ENCODE measurements around the gene TENT4A.
A peak's percentile ranks its signal among the peaks of the same experiment; 100 is the strongest.

TENT4A gene

DNA sequence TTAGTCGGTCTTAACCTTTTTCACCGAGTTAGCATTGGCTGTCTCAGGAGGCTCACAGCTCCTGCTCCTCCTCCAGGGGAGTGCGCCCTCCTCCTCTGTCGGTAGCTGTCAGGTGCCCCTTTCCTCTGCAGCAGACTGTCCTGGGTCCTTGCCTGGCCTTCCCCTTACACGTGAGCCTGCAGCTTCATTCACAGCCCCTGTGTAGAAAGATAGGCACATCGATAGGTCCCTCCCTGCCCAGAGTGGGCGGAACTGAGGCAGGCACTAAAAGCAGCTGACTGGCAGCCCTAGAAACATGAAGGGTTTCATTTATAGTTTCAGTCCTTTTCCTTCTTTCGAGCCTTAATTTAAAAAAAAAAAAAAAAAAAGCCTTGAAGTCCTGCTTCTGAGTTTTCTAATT, 17.2 kb downstream of the TENT4A start:
- Histone ChIP-seq H2BK120ac (ENCODE audit: low read depth, low read length) (no peak overlapping the region), H3K36me3 (ENCODE audit: control insufficient read depth in 1 of 2, insufficient read depth in 2 of 2, low read depth in 1 of 2, low read length in 2 of 2) (peaks cover 8 to 9% of the 10 kb centered on the region in 2 experiments), H2BK15ac (ENCODE audit: low read depth, poor library complexity, severe bottlenecking) (no peak overlapping the region), H3K4me1 (ENCODE audit: control insufficient read depth, insufficient read depth, low read depth, low read length) (peaks cover 54% of the 10 kb centered on the region), H4K8ac (ENCODE audit: low read length) (no peak overlapping the region), H3K14ac (ENCODE audit: low read length in 2 of 2) (no peak overlapping the region), H2AK5ac (ENCODE audit: low read length, severe bottlenecking) (no peak overlapping the region), H3K4me2 (ENCODE audit: low read length, poor library complexity, severe bottlenecking) (no peak overlapping the region), H2AFZ (ENCODE audit: low read depth, low read length) (no peak overlapping the region), H3K9me3 (ENCODE audit: control insufficient read depth, low read length) (no peaks in the 10 kb centered on the region), H3K27ac (ENCODE audit: low read length, poor library complexity, severe bottlenecking) (no peak overlapping the region), H3K18ac (ENCODE audit: low read depth in 1 of 2, low read length in 2 of 2) (peak overlapping the region in 1 of 2 experiments; percentile 24), H3K4me3 (ENCODE audit: insufficient read depth in 1 of 2, low read depth in 1 of 2, low read length in 2 of 2) (no peak overlapping the region), H3K23ac (ENCODE audit: low read length in 2 of 2) (no peak overlapping the region), H4K91ac (ENCODE audit: low read length) (peak overlapping the region; percentile 41), H3K9ac (ENCODE audit: low read length) (peak overlapping the region; percentile 36), H3K27me3 (ENCODE audit: control insufficient read depth in 1 of 2, insufficient read depth in 1 of 2, low read length in 2 of 2) (no peaks in the 10 kb centered on the region), H3K79me1 (replicated peaks; ENCODE audit: low read length, poor library complexity, severe bottlenecking) (peaks cover 16% of the 10 kb centered on the region), H3K4ac (ENCODE audit: low read depth in 1 of 2, low read length in 2 of 2) (no peak overlapping the region), H2BK5ac (ENCODE audit: low read depth, low read length, poor library complexity, severe bottlenecking) (no peak overlapping the region), H2BK12ac (ENCODE audit: low read length in 2 of 2) (no peak overlapping the region)
- WGBS: 76% methylated on average over 7 of the region's 8 CpGs
- DNase-seq: no peak

DNA sequence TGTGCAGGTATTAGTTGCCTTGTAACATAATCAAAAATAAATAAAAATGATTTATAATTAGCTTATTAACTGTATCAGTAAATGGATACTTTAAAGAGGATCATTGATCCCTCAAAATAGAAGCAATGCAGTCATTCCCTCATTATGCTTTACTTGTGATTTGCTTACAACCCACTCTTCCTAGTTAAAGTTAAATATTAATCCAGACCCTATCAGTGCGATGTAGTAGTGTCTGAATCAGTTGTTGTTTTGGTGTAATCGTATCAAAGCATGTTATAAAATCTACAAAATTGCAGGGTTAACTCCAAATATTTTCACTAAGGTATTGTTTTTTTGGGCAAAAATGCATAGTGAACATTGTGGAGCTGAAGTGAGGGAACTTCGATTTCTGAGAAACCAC, 17.6 kb downstream of the TENT4A start:
- DNase-seq: no peak
- no peak overlapping the region for H2BK120ac ChIP-seq (ENCODE audit: low read depth, low read length)
- H3K18ac ChIP-seq (ENCODE audit: low read depth in 1 of 2, low read length in 2 of 2): no peak overlapping the region
- no peak overlapping the region for H3K27ac ChIP-seq (ENCODE audit: low read length, poor library complexity, severe bottlenecking)
- no peaks in the 10 kb centered on the region for H3K9me3 ChIP-seq (ENCODE audit: control insufficient read depth, low read length)
- no peak overlapping the region for H3K14ac ChIP-seq (ENCODE audit: low read length in 2 of 2)
- no peak overlapping the region for H2BK12ac ChIP-seq (ENCODE audit: low read length in 2 of 2)
- no peak overlapping the region for H3K4ac ChIP-seq (ENCODE audit: low read depth in 1 of 2, low read length in 2 of 2)
- peaks cover 54% of the 10 kb centered on the region for H3K4me1 ChIP-seq (ENCODE audit: control insufficient read depth, insufficient read depth, low read depth, low read length)
- H3K4me2 ChIP-seq (ENCODE audit: low read length, poor library complexity, severe bottlenecking): no peak overlapping the region
- peaks cover 16% of the 10 kb centered on the region for H3K79me1 ChIP-seq (replicated peaks; ENCODE audit: low read length, poor library complexity, severe bottlenecking)
- H3K36me3 ChIP-seq (ENCODE audit: control insufficient read depth in 1 of 2, insufficient read depth in 2 of 2, low read depth in 1 of 2, low read length in 2 of 2): peaks cover 5 to 9% of the 10 kb centered on the region in 2 experiments
- H2AK5ac ChIP-seq (ENCODE audit: low read length, severe bottlenecking): no peak overlapping the region
- H4K8ac ChIP-seq (ENCODE audit: low read length): no peak overlapping the region
- no peak overlapping the region for H2BK5ac ChIP-seq (ENCODE audit: low read depth, low read length, poor library complexity, severe bottlenecking)
- WGBS: 98% methylated on average over 1 of the region's 3 CpGs
- peak overlapping the region; percentile 36 for H3K9ac ChIP-seq (ENCODE audit: low read length)
- H2BK15ac ChIP-seq (ENCODE audit: low read depth, poor library complexity, severe bottlenecking): no peak overlapping the region
- H4K91ac ChIP-seq (ENCODE audit: low read length): no peak overlapping the region
- no peaks in the 10 kb centered on the region for H3K27me3 ChIP-seq (ENCODE audit: control insufficient read depth in 1 of 2, insufficient read depth in 1 of 2, low read length in 2 of 2)
- no peak overlapping the region for H2AFZ ChIP-seq (ENCODE audit: low read depth, low read length)
- no peak overlapping the region for H3K4me3 ChIP-seq (ENCODE audit: insufficient read depth in 1 of 2, low read depth in 1 of 2, low read length in 2 of 2)
- H3K23ac ChIP-seq (ENCODE audit: low read length in 2 of 2): no peak overlapping the region

DNA sequence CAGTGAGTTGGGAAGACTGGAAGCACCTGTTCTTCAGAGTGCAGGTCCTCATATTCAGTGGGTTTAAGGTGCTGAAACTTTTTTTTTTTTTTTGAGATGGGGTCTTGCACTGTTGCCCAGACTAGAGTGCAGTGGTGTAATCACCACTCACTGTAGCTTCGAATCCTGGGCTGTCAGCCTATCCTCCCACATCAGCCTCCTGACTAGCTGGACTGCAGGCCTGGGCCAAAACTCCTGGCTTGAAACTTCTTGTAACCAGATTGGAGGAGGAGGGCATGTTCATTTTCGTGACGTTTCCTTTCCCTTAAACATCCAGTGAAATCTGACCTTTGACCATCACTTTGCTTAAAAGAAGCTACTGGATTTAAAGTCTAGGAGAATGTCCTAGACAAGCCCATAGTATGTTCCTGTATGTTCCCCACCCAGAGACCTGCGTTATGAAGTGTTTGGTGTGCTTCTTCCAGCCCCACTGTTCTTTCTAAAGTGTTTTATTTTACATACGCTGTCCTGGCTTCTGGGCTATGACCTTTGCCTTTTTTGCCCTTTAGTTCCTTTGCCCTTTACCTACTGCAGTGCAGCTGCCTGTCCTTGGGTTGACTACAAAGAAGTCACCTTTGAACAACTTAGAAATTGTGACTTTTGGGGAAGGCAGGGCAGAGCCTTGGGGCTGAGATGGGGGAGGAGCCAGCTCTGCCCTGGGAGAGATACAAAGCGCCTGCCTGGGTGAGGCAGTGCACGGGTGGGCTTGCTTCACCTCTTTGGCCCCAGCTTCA, 18.4 kb downstream of the TENT4A start:
- peak overlapping the region; percentile 59 for H2AK5ac ChIP-seq (ENCODE audit: low read length, severe bottlenecking)
- no peak overlapping the region for H3K14ac ChIP-seq (ENCODE audit: low read length in 2 of 2)
- peak overlapping the region; percentile 85 for H3K9ac ChIP-seq (ENCODE audit: low read length)
- peak overlapping the region in 1 of 2 experiments; percentile 59 for H3K18ac ChIP-seq (ENCODE audit: low read depth in 1 of 2, low read length in 2 of 2)
- H2BK15ac ChIP-seq (ENCODE audit: low read depth, poor library complexity, severe bottlenecking): no peak overlapping the region
- no peak overlapping the region for H2AFZ ChIP-seq (ENCODE audit: low read depth, low read length)
- no peak overlapping the region for H3K4me2 ChIP-seq (ENCODE audit: low read length, poor library complexity, severe bottlenecking)
- H3K79me1 ChIP-seq (replicated peaks; ENCODE audit: low read length, poor library complexity, severe bottlenecking): peaks cover 12% of the 10 kb centered on the region
- 84% methylated on average over 5 of the region's 7 CpGs for WGBS
- H4K8ac ChIP-seq (ENCODE audit: low read length): peak overlapping the region; percentile 33
- H2BK120ac ChIP-seq (ENCODE audit: low read depth, low read length): no peak overlapping the region
- H3K4me3 ChIP-seq (ENCODE audit: insufficient read depth in 1 of 2, low read depth in 1 of 2, low read length in 2 of 2): peak overlapping the region in 1 of 2 experiments; percentile 68
- peaks cover 52% of the 10 kb centered on the region for H3K4me1 ChIP-seq (ENCODE audit: control insufficient read depth, insufficient read depth, low read depth, low read length)
- H3K23ac ChIP-seq (ENCODE audit: low read length in 2 of 2): no peak overlapping the region
- H3K27me3 ChIP-seq (ENCODE audit: control insufficient read depth in 1 of 2, insufficient read depth in 1 of 2, low read length in 2 of 2): no peaks in the 10 kb centered on the region
- DNase-seq: peak; percentile 41
- H2BK5ac ChIP-seq (ENCODE audit: low read depth, low read length, poor library complexity, severe bottlenecking): no peak overlapping the region
- peaks cover 0 to 5% of the 10 kb centered on the region in 2 experiments for H3K36me3 ChIP-seq (ENCODE audit: control insufficient read depth in 1 of 2, insufficient read depth in 2 of 2, low read depth in 1 of 2, low read length in 2 of 2)
- peak overlapping the region; percentile 11 to 87 for H2BK12ac ChIP-seq (ENCODE audit: low read length in 2 of 2)
- H3K4ac ChIP-seq (ENCODE audit: low read depth in 1 of 2, low read length in 2 of 2): no peak overlapping the region
- H3K27ac ChIP-seq (ENCODE audit: low read length, poor library complexity, severe bottlenecking): peak overlapping the region; percentile 31
- H4K91ac ChIP-seq (ENCODE audit: low read length): peak overlapping the region; percentile 14
- no peaks in the 10 kb centered on the region for H3K9me3 ChIP-seq (ENCODE audit: control insufficient read depth, low read length)

DNA sequence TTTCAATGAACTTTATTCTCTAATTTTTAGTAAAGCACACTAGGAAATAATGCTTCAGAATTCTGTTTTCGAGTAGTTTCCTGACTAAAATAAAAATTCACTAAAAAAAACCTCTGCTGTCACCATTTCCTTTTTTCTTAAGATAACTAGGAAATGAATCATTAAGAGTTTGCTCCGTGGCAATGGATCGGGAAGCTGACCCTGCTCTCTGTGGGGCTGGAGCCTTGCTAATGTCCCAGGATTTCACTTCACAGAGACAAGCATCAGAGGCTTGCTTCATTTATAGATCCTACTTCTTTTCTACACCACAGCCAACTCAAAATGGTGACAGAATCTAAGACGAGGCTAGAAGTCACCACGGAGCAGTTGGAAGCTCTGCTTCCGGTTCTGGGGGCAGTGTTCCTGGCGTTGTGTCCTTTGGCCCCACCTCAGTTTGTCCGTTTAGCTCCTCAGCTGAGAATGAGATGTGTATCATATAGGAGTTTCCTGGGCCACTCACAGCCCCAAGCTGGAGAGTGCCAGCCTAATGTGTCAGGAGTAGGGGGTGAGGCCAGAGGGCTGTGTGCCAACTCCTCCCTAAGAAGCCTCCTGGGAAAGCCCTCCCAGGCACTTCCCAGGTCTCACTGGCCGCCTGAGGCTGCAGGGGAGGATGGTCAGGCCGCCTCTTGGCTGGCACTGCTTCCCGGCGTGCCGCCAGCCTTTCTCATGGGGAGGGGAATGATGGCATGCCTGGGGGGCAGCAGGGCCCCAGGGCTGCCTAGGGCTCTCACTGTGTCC, 19.6 kb downstream of the TENT4A start:
- Histone ChIP-seq H2AFZ (ENCODE audit: low read depth, low read length) (no peak overlapping the region), H3K4ac (ENCODE audit: low read depth in 1 of 2, low read length in 2 of 2) (peak overlapping the region; percentile 86 to 92), H2AK5ac (ENCODE audit: low read length, severe bottlenecking) (peak overlapping the region; percentile 9), H2BK5ac (ENCODE audit: low read depth, low read length, poor library complexity, severe bottlenecking) (peak overlapping the region; percentile 1), H4K8ac (ENCODE audit: low read length) (peak overlapping the region; percentile 90), H3K79me1 (replicated peaks; ENCODE audit: low read length, poor library complexity, severe bottlenecking) (peaks cover 16% of the 10 kb centered on the region), H3K27me3 (ENCODE audit: control insufficient read depth in 1 of 2, insufficient read depth in 1 of 2, low read length in 2 of 2) (no peaks in the 10 kb centered on the region), H3K36me3 (ENCODE audit: control insufficient read depth in 1 of 2, insufficient read depth in 2 of 2, low read depth in 1 of 2, low read length in 2 of 2) (peaks cover 8 to 10% of the 10 kb centered on the region in 2 experiments), H3K23ac (ENCODE audit: low read length in 2 of 2) (no peak overlapping the region), H3K14ac (ENCODE audit: low read length in 2 of 2) (peak overlapping the region in 1 of 2 experiments; percentile 76), H3K4me3 (ENCODE audit: insufficient read depth in 1 of 2, low read depth in 1 of 2, low read length in 2 of 2) (peak overlapping the region in 1 of 2 experiments; percentile 68), H3K18ac (ENCODE audit: low read depth in 1 of 2, low read length in 2 of 2) (peak overlapping the region; percentile 56 to 74), H2BK120ac (ENCODE audit: low read depth, low read length) (peak overlapping the region; percentile 30), H3K9me3 (ENCODE audit: control insufficient read depth, low read length) (no peaks in the 10 kb centered on the region), H3K4me1 (ENCODE audit: control insufficient read depth, insufficient read depth, low read depth, low read length) (peaks cover 42% of the 10 kb centered on the region), H3K27ac (ENCODE audit: low read length, poor library complexity, severe bottlenecking) (peak overlapping the region; percentile 91), H2BK12ac (ENCODE audit: low read length in 2 of 2) (peak overlapping the region in 1 of 2 experiments; percentile 21), H3K9ac (ENCODE audit: low read length) (peak overlapping the region; percentile 85), H4K91ac (ENCODE audit: low read length) (peak overlapping the region; percentile 90), H3K4me2 (ENCODE audit: low read length, poor library complexity, severe bottlenecking) (peak overlapping the region; percentile 60), H2BK15ac (ENCODE audit: low read depth, poor library complexity, severe bottlenecking) (no peak overlapping the region)
- peak; percentile 80 for DNase-seq
- 32% methylated on average over 12 of the region's 13 CpGs for WGBS
